Esophagus squamous epithelium (tissue), 5 donors: ENCODE results near the gene TRMT10B. TPM values are rescaled to one million over a fixed set of nuclear protein-coding genes. Genes with fewer than 3 reads are reported as not detected.
"Not testable (repeated sequence)": the region's sequence is repeated elsewhere in the genome, so short reads cannot be mapped to it uniquely, and the experiment has no call there.

Experiments
- DNase-seq: peaks from one replicate; lab custom pipeline; 2025; lab: John Stamatoyannopoulos, UW
- H3K27ac ChIP-seq, 4 donors: fragments of 200-600 bp; sonication (generic); one replicate each; pipeline ENCODE4 v1.5.1; 2016 to 2019; ENCODE audit warnings: mild to moderate bottlenecking in 1 of 4
- H3K27me3 ChIP-seq, 4 donors: fragments of 200-600 bp; sonication (generic); 1 replicate in 3 of 4; 2 replicates in 1 of 4; pipeline versions ENCODE4 v1.5.1 to v1.6.0; 2017 to 2021; ENCODE audit warnings: antibody characterized with exemption in 1 of 4
- H3K36me3 ChIP-seq, 3 donors: fragments of 200-600 bp; sonication (generic); one replicate each; pipeline ENCODE4 v1.5.1; 2016 to 2019
- H3K4me1 ChIP-seq, 3 donors: fragments of 200-600 bp; sonication (generic); one replicate each; pipeline ENCODE4 v1.5.1; 2017 to 2019
- H3K4me3 ChIP-seq, 4 donors: fragments of 200-600 bp; sonication (generic); 1 replicate in 3 of 4; 2 replicates in 1 of 4; pipeline ENCODE4 v1.5.1; 2016 to 2019; ENCODE audit warnings: mild to moderate bottlenecking in 2 of 4, moderate library complexity in 1 of 4
- H3K9me3 ChIP-seq, 3 donors: fragments of 200-600 bp; sonication (generic); one replicate each; pipeline ENCODE4 v1.5.1; 2016 to 2019
- CTCF ChIP-seq, 6 experiments: fragments of 450-650 bp in 4 of 6; fragments of 200-600 bp in 2 of 6; sonication (generic) in 2 of 6; IDR thresholded peaks; one replicate each; pipeline ENCODE4 v1.5.1; 2016 to 2019; ENCODE audit warnings: antibody characterized with exemption in 6 of 6, mild to moderate bottlenecking in 4 of 6, moderate library complexity in 4 of 6
- POLR2A ChIP-seq, 4 donors: fragments of 450-650 bp; IDR thresholded peaks; one replicate each; pipeline ENCODE4 v1.6.1; 2017; ENCODE audit warnings: antibody characterized with exemption in 4 of 4, mild to moderate bottlenecking in 4 of 4, moderate library complexity in 3 of 4
- WGBS, 2 donors: methylation state at CpG; one replicate each; pipeline ENCODE4 v1.1.5; 2018; 5-methylcytosine and 5-hydroxymethylcytosine counted together
- intact Hi-C: fragments of 100-400 bp; cut with DNase I; formaldehyde crosslinking; loops from one replicate; pipeline ENCODE4 v1.15.0; 2022
- total RNA-seq, 4 donors: library from RNA; depleted of rRNA; stranded (reverse); fragments of >200 nt; gene quantifications; one replicate each; pipeline ENCODE4 v1.1.0, GENCODE V29; 2016
- donor health status: DM: yes; HTN: yes; CAD: no.

TRMT10B gene
- total RNA-seq, 4 donors from 2014 or later = 2.1 to 6.5 (median 3.0) TPM

- H3K4me3 ChIP-seq = peak overlapping the region; percentile 68 to 98 (median 82)
- peaks cover 8 to 68% (median 24%) of the 10 kb centered on the region in 3 donors for H3K4me1 ChIP-seq
- no peaks in the 10 kb centered on the region for H3K36me3 ChIP-seq
- no peak for TF ChIP-seq CTCF (IDR thresholded peaks at IDR 0.05)
- no peak for TF ChIP-seq POLR2A (IDR thresholded peaks at IDR 0.05)
- H3K9me3 ChIP-seq = no peaks in the 10 kb centered on the region
- no peak for DNase-seq
- 41 to 42% methylated on average over 10 of the region's 10 CpGs for WGBS, 2 donors
- intact Hi-C loops = no loop called here
- no peaks in the 10 kb centered on the region for H3K27me3 ChIP-seq
- peak overlapping the region in 2 of 4 donors; percentile 91 to 96 for H3K27ac ChIP-seq
Measured at GRCh38 chr9:37801959-37802711, 48.5 kb downstream of the TRMT10B start.

- intact Hi-C loops = no loop called here
- peaks cover 8 to 49% (median 17%) of the 10 kb centered on the region in 3 donors for H3K4me1 ChIP-seq
- peaks cover 0 to 6% (median 0%) of the 10 kb centered on the region in 3 donors for H3K36me3 ChIP-seq
- H3K27me3 ChIP-seq = no peaks in the 10 kb centered on the region
- 70 to 76% methylated on average over 4 of the region's 4 CpGs for WGBS, 2 donors
- no peak for DNase-seq
- H3K9me3 ChIP-seq = no peaks in the 10 kb centered on the region
- H3K4me3 ChIP-seq = no peak overlapping the region
- H3K27ac ChIP-seq = no peak overlapping the region
- TF ChIP-seq CTCF (IDR thresholded peaks at IDR 0.05) (no peak), POLR2A (IDR thresholded peaks at IDR 0.05) (no peak)
Measured at GRCh38 chr9:37806271-37806670, 52.7 kb downstream of the TRMT10B start.

GRCh38 chr9:37809676-37810075 is 56.1 kb downstream of the TRMT10B start:
- H3K36me3 ChIP-seq, H3K4me3 ChIP-seq, H3K27me3 ChIP-seq, H3K27ac ChIP-seq, H3K9me3 ChIP-seq, intact Hi-C loops, DNase-seq: not testable (repeated sequence)
- 96 to 97% methylated on average over 10 to 15 of the region's 15 CpGs for WGBS, 2 donors
- peaks cover 0 to 17% (median 0%) of the 10 kb centered on the region in 3 donors for H3K4me1 ChIP-seq

- Histone ChIP-seq H3K4me1 (no peaks in the 10 kb centered on the region), H3K4me3 (no peak overlapping the region), H3K27me3 (no peaks in the 10 kb centered on the region), H3K36me3 (peaks cover 0 to 6% (median 0%) of the 10 kb centered on the region in 3 donors), H3K9me3 (no peaks in the 10 kb centered on the region), H3K27ac (no peak overlapping the region)
- intact Hi-C loops = no loop called here
- WGBS, 2 donors = 93 to 97% methylated on average over 5 to 6 of the region's 6 CpGs
- no peak for TF ChIP-seq CTCF (IDR thresholded peaks at IDR 0.05)
- no peak for TF ChIP-seq POLR2A (IDR thresholded peaks at IDR 0.05)
- no peak for DNase-seq
Measured at GRCh38 chr9:37811906-37812476, 58.4 kb downstream of the TRMT10B start.

- intact Hi-C loops = no loop called here
- TF ChIP-seq POLR2A (IDR thresholded peaks at IDR 0.05) (no peak), CTCF (IDR thresholded peaks at IDR 0.05) (no peak)
- H3K27me3 ChIP-seq = no peaks in the 10 kb centered on the region
- no peak overlapping the region for H3K27ac ChIP-seq
- no peaks in the 10 kb centered on the region for H3K4me1 ChIP-seq
- H3K36me3 ChIP-seq = peaks cover 0 to 3% (median 0%) of the 10 kb centered on the region in 3 donors
- no peak overlapping the region for H3K4me3 ChIP-seq
- 85 to 88% methylated on average over 5 of the region's 5 CpGs for WGBS, 2 donors
- DNase-seq = no peak
- H3K9me3 ChIP-seq = no peaks in the 10 kb centered on the region
Measured at GRCh38 chr9:37812773-37813379, 59.3 kb downstream of the TRMT10B start.
